Pancreas (tissue), 10 donors: ENCODE results near the gene MRC2. TPM values are rescaled to one million over a fixed set of nuclear protein-coding genes. Genes with fewer than 3 reads are reported as not detected.

ENCODE experiments used
- ATAC-seq, 4 donors: fragments of 200-7000 bp; cut with Tn5 transposase; one replicate each; pipeline versions ENCODE4 v1.8.0 to v1.9.1; 2020; ENCODE audit warnings: mild to moderate bottlenecking in 4 of 4, moderate library complexity in 4 of 4
- DNase-seq, 6 donors: peaks; one replicate each; pipeline ENCODE4 v3.0.0-alpha.2; 2020
- FAIRE-seq: peaks from 2 replicates; lab custom pipeline; 2012; peaks lifted over from hg19 to GRCh38; lab: Jason Lieb, UNC
- H3K27ac ChIP-seq, 4 donors: fragments of 200-600 bp; sonication (generic); 1 replicate in 3 of 4; 2 replicates in 1 of 4; pipeline versions ENCODE4 v1.5.0 to v1.8.0; 2020
- H3K27me3 ChIP-seq, 4 donors: fragments of 200-600 bp; one replicate each; pipeline ENCODE4 v1.8.0; 2021
- H3K36me3 ChIP-seq, 3 donors: fragments of 200-600 bp; sonication (generic) in 1 of 3; one replicate each; pipeline versions ENCODE4 v1.5.0 to v1.8.0; 2020 to 2021
- H3K4me1 ChIP-seq, 3 donors: fragments of 200-600 bp; one replicate each; pipeline ENCODE4 v1.8.0; 2021
- H3K4me3 ChIP-seq, 4 donors: fragments of 200-600 bp; sonication (generic) in 2 of 4; one replicate each; pipeline versions ENCODE4 v1.5.0 to v1.8.0; 2020 to 2021
- H3K9me3 ChIP-seq, 4 donors: fragments of 200-600 bp; one replicate each; pipeline ENCODE4 v1.8.0; 2021
- WGBS, 2 donors: extraction: QIAGEN DNeasy Blood & Tissue Kit; methylation state at CpG; one replicate each; pipeline ENCODE4 v1.1.7; 2013; 5-methylcytosine and 5-hydroxymethylcytosine counted together
- intact Hi-C, 3 donors: fragments of 100-400 bp; cut with DNase I; formaldehyde crosslinking; loops; one replicate each; pipeline versions ENCODE4 v1.11.1 to v1.14.2; 2022
- polyA plus RNA-seq, 2 donors: library from polyadenylated mRNA; stranded (reverse); fragments of 200-250 nt; gene quantifications; one replicate each; pipeline ENCODE4 v1.2.3, GENCODE V29; 2013
- total RNA-seq, 6 donors: library from RNA; stranded (reverse); fragmentation: NEBNext Ultra II Directional in 4 of 6; extraction: Animal tissue kit (Norgen Biotek cat#: 25700) in 4 of 6; gene quantifications; one replicate each; pipeline versions ENCODE4 v1.2.1 to v1.2.4, GENCODE V29; 2021 to 2023
- TF ChIP-seq, protein P1 (sequence below), 4 donors: fragments of 200-600 bp; sonication (generic) in 3 of 4; IDR thresholded peaks; one replicate each; pipeline versions ENCODE4 v1.5.0 to v1.8.0; 2021; ENCODE audit warnings: antibody characterized with exemption in 4 of 4
- donor health status: healthy with polysubstance abuse.
- donor health status: DM: no; HTN: no; CAD: no; lungs with moderate emphysema.
- donor health status: DM: no; HTN: no; CAD: no.
- donor health status: control.
- donor health status: control.
- donor health status: Bipolar disorder and iron deficiency.
- donor health status: DM: yes; HTN: yes; CAD: no.
- donor health status: DM: no; HTN: no; CAD: no.
- donor health status: DM: no; HTN: no; CAD: no.
- donor health status: DM: yes; HTN: yes; CAD: no.

The MRC2 gene
- total and polyA plus RNA-seq, 8 donors: 1.6 to 25.4 (median 5.1) TPM

DNA sequence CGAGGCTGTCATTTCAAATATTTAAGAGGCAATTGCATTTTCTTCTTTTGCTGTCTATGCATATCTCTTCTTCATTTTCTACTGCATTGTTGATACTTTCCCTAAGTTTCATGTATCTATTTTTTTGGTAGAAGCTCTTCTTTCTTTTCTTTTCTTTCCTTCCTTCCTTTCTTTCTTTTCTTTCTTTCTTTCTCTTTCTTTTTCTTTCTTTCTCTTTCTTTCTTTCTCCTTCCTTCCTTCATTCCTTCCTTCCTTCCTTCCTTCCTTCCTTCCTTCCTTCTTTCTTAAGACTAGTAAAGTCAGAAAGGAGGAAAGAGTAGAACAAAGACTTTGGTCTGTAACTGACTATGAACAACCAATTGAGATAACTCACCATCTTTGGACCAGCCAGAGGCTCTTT is 33.9 kb downstream of the MRC2 start:
- ATAC-seq (no peak), FAIRE-seq (no peak), DNase-seq (no peak)
- Histone ChIP-seq H3K9me3 (no peaks in the 10 kb centered on the region), H3K4me1 (no peaks in the 10 kb centered on the region), H3K27me3 (no peaks in the 10 kb centered on the region), H3K4me3 (no peak overlapping the region), H3K27ac (no peak overlapping the region), H3K36me3 (no peaks in the 10 kb centered on the region)
- intact Hi-C loops: no loop called here
- TF ChIP-seq, protein P1, sequence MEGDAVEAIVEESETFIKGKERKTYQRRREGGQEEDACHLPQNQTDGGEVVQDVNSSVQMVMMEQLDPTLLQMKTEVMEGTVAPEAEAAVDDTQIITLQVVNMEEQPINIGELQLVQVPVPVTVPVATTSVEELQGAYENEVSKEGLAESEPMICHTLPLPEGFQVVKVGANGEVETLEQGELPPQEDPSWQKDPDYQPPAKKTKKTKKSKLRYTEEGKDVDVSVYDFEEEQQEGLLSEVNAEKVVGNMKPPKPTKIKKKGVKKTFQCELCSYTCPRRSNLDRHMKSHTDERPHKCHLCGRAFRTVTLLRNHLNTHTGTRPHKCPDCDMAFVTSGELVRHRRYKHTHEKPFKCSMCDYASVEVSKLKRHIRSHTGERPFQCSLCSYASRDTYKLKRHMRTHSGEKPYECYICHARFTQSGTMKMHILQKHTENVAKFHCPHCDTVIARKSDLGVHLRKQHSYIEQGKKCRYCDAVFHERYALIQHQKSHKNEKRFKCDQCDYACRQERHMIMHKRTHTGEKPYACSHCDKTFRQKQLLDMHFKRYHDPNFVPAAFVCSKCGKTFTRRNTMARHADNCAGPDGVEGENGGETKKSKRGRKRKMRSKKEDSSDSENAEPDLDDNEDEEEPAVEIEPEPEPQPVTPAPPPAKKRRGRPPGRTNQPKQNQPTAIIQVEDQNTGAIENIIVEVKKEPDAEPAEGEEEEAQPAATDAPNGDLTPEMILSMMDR (IDR thresholded peaks at IDR 0.05): no peak
- WGBS, 2 donors: 97% methylated on average over 1 of the region's 1 CpG

- intact Hi-C loops: no loop called here
- DNase-seq (no peak), FAIRE-seq (no peak), ATAC-seq (no peak)
- WGBS, 2 donors: 68 to 85% methylated on average over 6 of the region's 6 CpGs
- Histone ChIP-seq H3K27me3 (no peaks in the 10 kb centered on the region), H3K4me3 (no peak overlapping the region), H3K4me1 (no peaks in the 10 kb centered on the region), H3K9me3 (no peaks in the 10 kb centered on the region), H3K27ac (no peak overlapping the region), H3K36me3 (no peaks in the 10 kb centered on the region)
- TF ChIP-seq, protein P1 (IDR thresholded peaks at IDR 0.05): no peak
Observed at GRCh38 chr17:62662855-62663254, 35.4 kb downstream of the MRC2 start.

DNA sequence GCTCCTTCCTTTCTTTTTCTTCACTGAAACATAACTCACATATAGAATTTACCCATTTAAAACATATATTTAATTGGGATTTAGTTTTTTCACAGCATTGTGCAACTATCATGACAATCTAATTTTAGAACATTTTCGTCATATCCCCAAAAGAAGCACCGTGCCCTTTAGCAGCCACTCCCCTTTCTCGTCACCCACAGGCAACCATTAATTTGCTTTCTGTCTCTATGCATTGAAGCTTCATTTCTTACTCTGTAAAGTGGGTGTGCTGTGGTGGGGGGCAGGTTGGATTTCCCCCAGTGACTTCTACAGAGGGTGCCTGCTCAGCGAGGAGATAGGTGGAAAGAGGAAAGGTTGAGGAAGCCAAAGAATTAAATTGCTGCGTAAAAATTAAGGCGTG is 35.8 kb downstream of the MRC2 start:
- H3K4me3 ChIP-seq: no peak overlapping the region
- no peaks in the 10 kb centered on the region for H3K36me3 ChIP-seq
- FAIRE-seq (no peak), ATAC-seq (no peak), DNase-seq (no peak)
- H3K27me3 ChIP-seq: no peaks in the 10 kb centered on the region
- WGBS, 2 donors: 69 to 79% methylated on average over 6 of the region's 6 CpGs
- TF ChIP-seq, protein P1 (IDR thresholded peaks at IDR 0.05): no peak
- H3K27ac ChIP-seq: no peak overlapping the region
- intact Hi-C loops: no loop called here
- H3K4me1 ChIP-seq: no peaks in the 10 kb centered on the region
- no peaks in the 10 kb centered on the region for H3K9me3 ChIP-seq

DNA sequence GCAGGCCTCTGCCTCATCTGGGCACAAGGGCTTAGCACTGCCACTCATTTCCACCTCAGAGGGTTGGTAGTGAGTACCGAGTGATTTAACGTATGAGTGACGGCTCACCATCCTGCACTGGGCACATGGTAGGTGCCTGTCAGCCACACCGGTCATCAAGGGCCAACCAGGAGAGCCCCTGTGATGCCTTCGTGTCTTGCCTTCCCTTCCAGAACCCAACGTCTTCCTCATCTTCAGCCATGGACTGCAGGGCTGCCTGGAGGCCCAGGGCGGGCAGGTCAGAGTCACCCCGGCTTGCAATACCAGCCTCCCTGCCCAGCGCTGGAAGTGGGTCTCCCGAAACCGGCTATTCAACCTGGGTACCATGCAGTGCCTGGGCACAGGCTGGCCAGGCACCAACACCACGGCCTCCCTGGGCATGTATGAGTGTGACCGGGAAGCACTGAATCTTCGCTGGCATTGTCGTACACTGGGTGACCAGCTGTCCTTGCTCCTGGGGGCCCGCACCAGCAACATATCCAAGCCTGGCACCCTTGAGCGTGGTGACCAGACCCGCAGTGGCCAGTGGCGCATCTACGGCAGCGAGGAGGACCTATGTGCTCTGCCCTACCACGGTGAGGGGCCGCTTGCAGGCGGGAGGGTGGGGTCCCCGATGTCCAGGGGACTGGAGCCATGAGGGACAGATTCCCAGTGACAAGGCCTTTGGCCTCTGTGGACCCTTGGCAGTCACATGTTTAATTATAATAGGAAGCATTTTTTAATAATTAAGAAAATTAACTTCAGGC is 37.1 kb downstream of the MRC2 start:
- H3K4me3 ChIP-seq: no peak overlapping the region
- DNase-seq: no peak
- no peaks in the 10 kb centered on the region for H3K9me3 ChIP-seq
- H3K27ac ChIP-seq: no peak overlapping the region
- TF ChIP-seq, protein P1 (IDR thresholded peaks at IDR 0.05): no peak
- 89 to 90% methylated on average over 24 to 25 of the region's 25 CpGs for WGBS, 2 donors
- no peak for FAIRE-seq
- ATAC-seq: no peak
- no peaks in the 10 kb centered on the region for H3K36me3 ChIP-seq
- no peaks in the 10 kb centered on the region for H3K4me1 ChIP-seq
- H3K27me3 ChIP-seq: no peaks in the 10 kb centered on the region
- intact Hi-C loops: no loop called here

DNA sequence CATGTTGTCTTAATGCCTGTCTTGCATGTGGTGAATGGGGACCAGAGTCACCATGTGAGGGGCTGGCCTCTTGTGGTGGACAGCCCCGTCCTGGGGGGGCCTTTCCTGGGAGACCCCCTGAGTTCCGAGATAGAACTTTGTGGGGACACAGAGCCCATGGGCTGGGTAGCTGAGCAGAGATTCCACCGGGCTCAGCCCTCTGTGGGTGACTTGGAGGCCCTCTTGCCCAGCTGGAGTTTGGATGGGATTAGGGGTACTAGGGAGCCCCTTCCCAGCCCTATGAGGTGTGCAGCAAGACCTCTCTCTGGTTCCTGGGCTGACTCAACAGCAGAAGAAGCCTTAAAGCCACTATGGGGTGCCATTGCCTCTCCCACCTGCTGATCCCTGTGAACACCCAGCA is 38.1 kb downstream of the MRC2 start:
- intact Hi-C loops: no loop called here
- FAIRE-seq (no peak), ATAC-seq (no peak), DNase-seq (no peak)
- whole genome bisulfite sequencing, 2 donors: 60 to 97% methylated on average over 3 of the region's 3 CpGs
- Histone ChIP-seq H3K4me1 (no peaks in the 10 kb centered on the region), H3K4me3 (no peak overlapping the region), H3K9me3 (no peaks in the 10 kb centered on the region), H3K36me3 (no peaks in the 10 kb centered on the region), H3K27me3 (no peaks in the 10 kb centered on the region), H3K27ac (no peak overlapping the region)
- TF ChIP-seq, protein P1 (IDR thresholded peaks at IDR 0.05): no peak
